Stimulated activated CD8-positive, alpha-beta memory T cell treated with anti-CD3 and anti-CD28 coated beads, Interleukin-15, amount 100 ng/mL, for 48 hours (primary cell): ENCODE results near the gene IRAK1.

ENCODE experiments used
- DNase-seq, 2 donors: peaks; one replicate each; pipeline ENCODE4 v3.0.0-alpha.2; 2020; ENCODE audit warnings: low read depth in 2 of 2

Gene IRAK1

DNA sequence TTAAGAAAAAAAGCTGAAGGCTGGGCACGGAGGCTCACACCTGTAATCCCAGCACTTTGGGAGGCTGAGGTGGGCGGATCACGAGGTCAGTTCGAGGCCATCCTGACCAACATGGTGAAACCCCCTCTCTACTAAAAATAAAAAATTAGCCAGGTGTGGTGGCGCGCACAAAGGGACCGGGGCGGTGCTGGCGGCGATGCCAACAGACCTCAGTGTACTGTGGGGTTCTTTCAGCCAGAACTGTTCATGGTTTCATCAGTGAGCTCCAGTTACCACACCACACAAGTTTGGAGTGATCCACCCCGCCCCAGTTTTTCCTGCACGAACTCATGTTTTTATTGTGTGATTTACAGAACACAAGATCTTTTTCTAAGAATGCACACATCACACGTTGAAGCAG is 21.2 kb upstream of the IRAK1 start:
- no peak for DNase-seq

DNA sequence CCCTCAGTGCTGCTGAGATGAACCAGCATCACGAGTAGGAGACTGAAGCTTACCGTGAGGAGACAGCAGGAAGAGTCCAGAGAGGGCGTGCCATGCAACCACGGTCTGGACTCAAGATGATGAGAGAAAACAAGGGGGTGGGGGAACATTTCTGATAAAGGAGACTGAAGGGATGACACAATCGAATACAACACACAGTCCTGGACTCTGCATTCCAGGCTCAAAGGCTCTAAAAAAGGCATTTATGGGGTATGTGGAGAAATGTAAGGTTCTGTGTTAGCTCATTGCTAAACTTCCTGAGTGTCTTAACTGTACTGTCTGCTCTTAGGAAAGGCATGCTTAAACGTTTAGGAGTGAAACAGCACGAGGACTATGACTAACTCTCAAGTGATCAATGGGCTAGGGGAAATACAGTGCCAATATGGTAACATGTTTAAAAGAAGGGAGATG is 20.6 kb upstream of the IRAK1 start:
- DNase-seq, result no peak

DNA sequence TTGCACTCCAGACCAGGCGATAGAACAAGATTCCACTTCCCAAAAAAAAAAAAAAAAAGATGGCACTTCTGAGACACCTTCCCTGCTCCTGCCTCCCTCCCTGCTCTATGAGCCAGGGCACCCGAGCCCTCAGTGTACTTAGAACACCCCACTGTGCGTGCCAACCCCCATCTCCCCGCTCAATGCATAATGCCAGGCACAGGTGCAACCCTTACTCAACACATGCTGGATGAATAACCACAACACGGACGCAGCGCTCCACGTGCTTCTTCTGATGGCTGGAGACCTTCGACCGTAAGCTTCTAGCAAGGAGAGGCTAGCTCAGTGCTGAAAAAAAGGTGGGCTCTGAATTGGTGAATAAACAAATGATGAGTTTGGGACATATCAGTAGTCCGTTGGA is 19.9 kb upstream of the IRAK1 start:
- no peak for DNase-seq

DNA sequence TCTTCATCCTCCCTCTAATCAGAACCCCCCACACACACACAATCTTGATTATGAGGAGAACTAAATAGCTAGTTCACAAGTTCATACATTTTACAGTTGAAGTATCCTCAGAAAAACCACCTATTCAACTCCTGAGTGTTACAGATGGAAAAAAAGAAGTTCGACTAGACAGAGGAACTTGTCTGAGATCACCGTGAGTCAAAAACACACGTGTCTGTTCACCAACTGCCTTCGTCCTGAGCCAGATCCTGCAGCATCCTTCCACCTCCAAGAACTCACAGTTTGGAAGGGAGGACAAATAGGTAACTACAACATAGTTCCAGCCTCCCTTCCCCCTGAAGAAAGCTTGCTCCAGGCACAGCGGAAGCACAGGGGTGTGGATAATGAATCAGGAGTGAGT is 19.0 kb upstream of the IRAK1 start:
- no peak for DNase-seq

DNA sequence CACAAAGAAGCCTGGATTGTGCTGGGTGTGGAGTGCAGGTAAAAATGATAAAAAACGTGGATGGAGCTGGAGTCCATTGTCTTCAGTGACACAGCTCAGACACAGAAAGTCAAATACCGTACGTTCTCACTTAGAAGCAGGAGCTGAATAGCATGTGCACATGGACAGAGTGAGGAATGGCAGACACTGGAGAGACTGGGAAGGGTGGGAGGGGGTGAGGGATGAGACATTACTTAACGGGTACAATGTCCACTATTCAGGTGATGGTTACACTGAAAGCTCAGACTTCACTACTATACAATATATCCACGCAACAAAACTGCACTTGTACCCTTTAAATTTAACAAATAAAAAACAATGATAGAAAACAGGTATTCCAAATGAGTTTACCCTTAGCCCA is 18.1 kb upstream of the IRAK1 start:
- DNase-seq, result no peak

DNA sequence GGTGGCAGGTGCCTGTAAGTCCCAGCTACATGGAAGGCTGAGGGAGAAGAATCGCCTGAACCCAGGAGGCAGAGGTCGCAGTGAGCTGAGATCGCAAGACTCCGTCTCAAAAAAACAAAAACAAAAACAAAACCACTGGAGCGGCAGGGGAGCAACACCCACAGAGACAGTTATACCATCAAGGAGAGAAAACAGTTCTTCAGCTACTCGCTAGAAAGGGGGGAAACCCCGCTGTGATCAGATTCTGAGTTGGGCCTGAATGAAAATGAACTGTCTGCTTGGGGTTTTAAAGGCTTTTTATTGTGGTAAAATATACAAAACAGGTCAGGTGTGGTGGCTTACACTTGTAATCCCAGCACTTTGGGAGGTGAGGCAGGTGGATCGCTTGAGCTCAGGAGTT is 16.8 kb upstream of the IRAK1 start:
- no peak for DNase-seq

DNA sequence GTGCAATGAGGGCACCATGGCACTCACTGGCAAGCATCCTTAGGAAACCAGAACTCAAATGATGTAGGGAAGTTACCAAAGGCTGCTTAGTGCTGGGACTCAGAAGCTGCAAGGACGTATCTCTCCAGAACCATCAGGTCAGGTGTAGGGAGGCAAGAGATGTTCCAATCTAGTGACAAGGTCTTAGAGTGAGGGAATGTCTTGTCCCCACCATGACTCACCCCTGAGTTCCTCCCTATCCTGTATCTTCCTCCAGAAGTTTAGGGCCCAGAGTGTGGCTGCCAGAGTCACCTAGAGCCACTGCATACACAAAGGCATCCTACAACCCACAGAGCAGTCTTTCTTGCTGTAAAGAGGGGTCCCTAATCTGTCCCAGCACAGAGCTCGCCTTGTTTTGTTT is 14.1 kb upstream of the IRAK1 start:
- no peak for DNase-seq

DNA sequence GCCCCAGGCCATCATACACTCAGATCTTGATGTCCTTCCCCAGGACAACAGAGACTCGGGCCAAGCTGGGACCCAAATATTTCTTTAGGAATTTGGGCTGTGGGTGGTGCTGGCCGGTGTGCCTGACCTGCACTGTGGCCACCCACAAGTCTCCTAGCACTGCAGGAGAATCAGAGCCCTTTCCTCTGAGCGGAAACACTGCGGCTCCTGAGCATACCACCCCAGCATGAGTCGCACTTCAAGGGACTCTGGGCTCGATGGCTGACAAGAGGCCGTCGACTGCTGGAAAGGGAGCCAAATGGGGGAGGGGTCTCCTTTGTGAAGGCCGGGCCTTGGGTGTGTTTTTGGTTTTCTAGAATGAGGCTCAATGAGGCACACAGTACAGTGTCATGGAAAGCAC is 13.0 kb upstream of the IRAK1 start:
- no peak for DNase-seq

DNA sequence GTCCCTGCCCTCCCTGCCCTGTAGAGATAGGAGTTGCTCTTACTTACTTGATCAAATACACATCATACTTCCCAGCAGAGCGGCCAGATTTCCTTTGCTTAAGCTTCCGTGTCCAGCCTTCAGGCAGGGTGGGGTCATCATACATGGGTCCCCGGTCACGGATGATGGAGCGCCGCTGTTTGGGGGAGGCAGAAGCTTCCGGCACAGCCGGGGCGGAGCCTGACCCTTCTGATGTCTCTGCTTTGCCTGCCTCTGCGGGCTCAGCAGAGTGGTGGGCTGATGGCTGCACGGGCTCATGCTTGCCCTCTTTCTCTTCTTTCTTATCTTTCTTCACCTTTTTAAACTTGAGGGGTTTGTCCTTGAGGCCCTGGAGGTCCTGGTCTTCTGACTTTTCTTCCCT is 12.5 kb upstream of the IRAK1 start:
- no peak for DNase-seq

DNA sequence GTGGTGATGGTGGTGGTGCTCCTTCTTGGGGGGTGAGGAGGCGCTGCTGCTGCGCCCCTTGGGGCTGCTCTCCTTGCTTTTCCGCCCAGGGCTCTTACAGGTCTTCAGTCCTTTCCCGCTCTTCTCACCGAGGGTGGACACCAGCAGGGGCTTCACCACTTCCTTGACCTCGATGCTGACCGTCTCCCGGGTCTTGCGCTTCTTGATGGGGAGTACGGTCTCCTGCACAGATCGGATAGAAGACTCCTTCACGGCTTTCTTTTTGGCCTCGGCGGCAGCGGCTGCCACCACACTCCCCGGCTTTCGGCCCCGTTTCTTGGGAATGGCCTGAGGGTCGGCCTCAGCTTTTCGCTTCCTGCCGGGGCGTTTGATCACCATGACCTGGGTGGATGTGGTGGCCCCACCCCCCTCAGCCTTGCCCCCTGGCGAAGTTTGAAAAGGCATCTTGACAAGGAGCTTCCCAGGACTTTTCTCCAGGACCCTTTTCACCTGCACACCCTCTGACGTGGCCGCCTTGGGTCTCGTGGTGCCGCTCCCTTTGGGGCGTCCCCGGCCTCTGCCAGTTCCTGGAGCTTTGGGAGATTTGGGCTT is 11.1 kb upstream of the IRAK1 start:
- no peak for DNase-seq

DNA sequence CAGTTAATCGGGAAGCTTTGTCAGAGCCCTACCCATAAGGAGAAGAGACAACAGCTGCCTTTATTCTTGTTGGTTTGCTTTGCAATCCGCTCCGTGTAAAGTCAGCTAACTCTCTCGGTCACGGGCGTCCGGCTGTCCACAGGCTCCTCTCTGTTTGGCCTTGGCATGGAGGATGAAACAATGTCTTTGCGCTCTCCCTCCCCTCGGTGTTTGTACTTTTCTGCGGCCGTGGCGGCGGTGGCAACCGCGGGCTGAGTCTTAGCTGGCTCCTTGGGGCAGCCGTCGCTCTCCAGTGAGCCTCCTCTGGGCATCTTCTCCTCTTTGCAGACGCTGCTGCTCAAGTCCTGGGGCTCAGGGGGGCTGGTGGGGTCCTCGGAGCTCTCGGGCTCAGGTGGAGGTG is 10.6 kb upstream of the IRAK1 start:
- no peak for DNase-seq

DNA sequence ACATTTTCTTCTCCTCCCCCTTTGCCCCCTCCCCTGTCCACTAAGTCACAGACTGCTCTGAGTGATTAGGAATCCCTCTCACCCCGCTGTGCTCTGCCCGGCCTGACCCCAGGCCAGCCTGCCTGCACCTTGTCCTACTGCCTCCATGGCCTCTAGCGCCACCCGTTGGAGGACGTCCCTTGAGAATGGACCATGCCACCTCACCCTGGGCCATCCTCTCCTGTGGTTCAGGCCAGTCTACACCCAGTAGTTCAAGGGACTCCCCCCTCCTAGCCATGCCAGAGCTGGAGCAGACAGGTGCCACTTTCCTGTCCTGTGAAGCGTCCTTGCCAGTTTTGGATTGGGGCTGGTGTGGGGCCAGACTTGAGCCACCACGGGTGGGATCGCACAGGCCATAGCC is 9.7 kb upstream of the IRAK1 start:
- DNase-seq, result no peak

DNA sequence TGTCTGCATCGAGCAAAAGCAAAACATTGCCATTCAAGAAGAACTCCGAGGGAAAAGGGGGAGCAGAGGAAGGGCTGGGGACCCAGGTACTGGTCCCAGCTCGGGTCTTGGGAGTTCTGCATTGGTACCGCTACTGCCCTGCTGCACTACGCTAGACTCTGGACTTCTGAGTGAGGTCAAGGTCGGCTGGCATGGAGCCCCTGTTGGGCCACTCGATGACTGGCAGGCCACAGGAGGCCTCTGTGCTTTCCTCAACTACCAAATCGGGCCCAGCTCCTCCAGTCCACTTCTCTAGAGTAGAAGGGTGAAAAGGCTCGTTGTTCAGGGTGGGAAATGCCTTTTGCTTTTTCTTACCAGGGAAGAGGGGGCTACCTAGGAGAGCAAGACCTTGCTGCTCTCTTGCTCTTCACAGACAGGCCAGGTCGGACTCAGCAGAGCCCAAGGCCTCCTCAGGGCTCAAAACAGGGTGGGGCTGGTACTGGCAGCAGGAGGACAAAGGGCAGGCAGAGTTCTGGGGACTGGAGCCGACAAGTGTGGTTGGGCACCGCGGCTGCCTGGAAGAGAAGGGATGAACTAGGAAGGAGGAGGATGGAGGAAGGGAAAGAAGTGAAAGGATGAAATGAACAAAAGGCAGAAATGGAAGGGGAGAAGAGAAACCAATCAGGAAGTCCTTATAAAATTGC is 8.9 kb upstream of the IRAK1 start:
- no peak for DNase-seq

DNA sequence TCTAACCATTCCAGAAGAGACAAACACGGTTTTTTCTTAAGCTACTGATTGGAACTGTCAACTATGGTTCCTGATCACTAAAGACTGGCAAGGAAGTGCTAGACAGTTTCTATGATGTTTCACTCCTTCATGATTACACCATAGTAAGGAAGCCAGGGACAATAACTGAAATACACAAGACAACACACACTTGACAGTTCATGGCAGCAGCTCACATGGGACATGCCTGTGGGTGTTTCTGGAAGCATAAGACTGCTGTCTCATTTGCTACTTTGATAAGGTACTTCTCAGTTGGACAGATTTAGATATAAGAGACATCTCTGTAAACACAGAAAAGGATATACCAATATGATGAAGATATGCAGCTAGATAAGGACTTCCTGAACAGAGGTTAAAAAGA is 8.3 kb upstream of the IRAK1 start:
- no peak for DNase-seq

DNA sequence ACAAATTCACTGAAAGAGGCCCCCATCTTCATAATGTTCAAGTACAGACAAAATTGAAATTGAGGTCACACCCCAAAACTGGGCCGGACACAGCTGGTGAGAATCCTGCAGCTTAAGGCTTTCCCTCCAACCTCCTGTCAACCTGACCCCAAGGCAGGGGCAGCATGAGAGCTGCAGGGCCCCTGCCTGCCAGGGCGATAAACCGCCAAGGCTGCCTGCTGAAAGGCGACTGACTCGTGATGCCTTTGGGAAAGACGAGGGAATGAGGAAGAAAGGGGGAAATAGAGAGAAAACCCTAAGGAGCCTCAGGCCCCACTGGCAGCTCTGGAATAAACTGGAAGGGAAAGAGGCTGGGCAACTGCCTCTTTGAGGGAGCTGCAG is 7.3 kb upstream of the IRAK1 start:
- DNase-seq, result no peak

DNA sequence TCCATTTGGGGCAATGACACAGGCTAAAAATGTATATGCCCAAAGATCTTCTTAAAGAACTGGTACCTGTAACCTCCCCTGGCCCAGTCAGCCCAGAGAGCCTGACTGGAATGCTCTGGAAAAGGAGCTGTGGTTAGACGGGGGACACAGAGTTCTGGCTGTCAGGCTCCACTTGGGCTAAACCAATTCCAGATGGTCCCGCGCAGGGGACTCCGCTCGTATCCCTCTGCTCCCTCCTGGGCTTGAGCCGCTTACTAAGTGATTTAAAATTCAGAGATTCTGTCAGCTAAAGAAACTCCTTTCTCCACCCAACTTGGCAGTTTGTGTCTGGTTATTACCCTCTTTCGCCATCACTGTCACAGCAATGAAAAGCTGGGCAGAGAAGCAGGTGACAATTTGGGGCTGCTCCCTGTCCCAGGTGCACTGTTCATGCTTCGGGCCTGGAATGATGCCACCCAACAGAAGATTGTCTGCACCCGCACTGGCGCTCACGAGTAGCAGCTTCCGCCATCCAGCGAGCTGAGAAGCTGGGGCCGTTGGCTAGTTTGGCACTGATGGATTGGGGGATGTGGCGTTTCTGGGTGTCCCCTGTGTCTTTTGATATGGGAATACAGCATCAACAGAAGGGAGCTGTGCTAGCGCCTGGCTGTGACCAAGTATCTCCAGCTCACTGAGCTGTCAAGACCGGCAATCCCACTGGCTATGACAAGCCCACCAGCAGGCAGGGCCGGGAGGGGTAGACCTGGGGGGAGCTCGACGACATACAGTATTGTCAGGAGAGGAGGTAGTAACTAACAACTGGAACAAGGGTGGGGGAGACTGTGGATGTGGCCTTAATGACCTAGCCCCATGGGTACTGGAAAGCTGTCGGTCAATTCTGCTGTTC is 6.7 kb upstream of the IRAK1 start:
- DNase-seq, result no peak

DNA sequence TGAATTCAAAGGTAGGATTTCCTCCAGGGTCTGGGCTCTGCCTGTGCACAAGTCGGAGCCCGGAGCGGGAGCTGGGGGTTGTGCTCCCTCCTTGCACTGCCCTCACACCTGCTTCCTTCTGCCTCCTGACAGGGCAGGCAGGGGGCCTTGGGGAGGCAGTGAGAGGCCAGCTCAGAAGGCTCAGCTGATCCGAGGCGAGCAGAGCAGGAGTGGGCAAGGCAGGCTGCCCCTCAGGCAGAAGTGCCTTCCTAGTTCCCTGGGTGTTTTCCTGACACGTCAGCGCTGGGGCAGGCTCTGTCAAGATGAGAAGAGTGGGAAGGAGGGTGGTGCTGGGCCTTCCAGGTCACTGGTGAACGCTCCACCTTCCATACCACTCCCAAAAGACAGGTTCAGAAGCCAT is 5.5 kb upstream of the IRAK1 start:
- no peak for DNase-seq

DNA sequence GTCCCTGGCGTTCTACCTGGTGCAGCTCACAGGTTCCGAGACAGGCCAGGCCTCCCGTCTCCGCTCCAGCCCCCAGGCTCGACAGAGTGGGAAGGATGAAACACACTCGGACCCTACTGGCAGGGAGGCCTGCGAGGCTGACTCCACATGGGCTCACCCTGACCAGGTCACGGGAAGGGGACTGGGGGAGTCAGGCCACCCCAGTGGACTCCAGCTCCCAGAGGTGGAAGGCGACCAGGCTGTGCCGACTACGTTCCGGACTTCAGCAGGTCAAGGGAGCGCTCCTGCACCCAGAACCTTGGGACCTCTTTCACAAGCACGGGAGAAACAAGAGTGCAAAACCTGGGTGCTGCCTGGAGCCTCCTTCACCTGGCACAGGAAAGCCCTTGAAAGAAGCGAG is 4.6 kb upstream of the IRAK1 start:
- DNase-seq, result no peak

DNA sequence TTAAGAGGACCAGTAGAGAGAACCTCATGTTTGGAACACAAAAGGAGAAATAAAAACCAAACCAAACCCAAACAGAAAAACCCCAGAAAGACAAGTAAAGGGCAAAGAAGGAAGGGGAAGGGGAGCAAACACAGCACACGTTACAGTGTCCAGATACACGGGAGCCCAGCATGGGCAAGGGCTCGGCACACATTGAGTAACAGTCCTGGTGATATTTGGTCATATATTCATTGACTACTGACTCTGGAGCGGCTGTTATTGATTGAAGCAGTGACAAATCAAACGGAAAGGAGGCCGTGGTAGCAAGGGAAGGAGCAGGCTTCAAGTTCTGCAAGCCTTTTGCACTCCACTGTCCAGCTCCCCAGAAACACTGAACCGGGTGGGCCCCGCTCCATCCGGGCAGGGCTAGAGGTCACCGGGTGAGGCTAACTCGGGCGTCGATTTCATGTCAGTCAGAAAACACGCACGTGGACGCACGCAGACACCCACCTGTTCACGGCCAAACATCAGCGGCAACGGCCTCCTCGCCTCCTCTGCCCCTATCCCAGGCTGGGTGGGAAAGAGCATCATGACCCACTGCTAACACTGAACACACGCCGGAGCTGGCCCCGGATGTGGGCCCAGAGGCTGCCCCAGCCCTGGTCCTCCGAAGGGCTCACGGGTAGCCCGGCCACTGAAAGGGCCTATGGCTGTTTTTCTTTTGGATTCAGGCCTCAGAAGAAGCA is 3.7 kb upstream of the IRAK1 start:
- no peak for DNase-seq

DNA sequence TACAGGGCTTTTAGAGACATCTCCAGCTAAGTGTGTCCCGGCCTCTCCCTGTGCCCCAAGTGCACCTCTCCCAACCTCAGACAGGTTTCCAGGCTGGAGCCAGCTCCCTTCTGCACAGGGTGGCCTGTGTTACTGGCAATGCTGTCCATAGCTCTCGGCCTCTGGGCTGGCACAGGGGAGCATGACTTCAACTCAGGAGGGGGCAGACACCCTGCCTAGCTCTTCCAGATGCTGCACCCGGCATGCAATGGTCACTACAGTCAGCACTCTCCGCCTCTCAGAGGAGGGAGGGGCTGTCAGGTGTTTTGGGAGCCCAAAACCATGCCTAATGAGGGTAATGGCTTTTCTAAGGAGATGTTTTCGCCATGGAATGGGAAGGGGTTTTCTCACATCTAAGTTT is 2.4 kb upstream of the IRAK1 start:
- DNase-seq, result no peak

DNA sequence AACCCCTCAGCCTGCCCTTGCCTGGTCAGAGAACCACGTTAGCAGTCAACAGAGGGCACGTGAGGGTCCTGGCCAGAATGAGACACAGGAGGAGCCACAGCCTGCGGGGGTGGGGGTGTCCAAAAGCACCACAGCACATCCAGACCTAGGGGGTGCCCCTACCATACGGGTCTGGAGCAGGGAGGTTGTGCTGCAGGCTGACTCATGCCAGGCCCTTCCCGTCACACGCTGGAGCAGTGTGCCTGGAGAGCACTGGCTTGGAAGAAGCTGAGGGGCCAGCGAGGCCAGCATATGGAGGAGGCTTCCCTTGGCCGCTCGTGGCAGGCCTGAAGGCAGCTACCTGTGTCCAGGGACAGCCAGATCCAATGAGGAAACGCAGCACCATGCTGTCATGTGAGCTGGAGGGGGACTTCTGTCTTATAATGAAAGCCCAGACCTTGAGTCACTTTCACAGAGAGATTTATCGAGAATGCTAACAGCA is 1.5 kb upstream of the IRAK1 start:
- no peak for DNase-seq

DNA sequence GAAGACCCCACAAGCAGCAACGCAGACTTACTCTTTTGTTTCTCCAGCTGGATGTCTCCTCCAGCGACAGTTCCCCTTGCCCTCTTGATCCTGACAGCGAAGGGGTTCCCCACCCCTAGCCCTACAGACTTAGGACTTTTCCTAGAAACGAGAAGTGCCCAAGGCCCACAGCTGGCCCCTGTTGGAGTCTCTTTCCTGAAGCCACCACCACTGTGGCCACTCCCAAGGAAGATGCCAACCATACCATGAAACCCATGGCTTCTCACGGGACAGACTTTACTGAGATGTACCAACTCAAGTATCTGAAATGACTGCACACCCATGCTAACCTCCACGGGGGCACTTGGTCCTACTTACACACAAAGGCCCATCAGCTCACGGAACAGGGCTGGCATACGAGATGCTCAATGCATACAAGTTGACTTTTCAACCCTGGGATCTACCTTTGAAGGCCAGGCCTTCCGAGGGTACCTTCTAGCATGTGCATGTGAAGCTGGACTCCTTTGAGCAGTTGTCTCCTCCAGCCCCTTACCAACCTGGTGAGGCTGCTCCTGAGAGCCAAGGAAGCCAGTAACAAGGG is 924 bp upstream of the IRAK1 start:
- no peak for DNase-seq
